ENCODE data around the gene MAJIN. TPM values are rescaled to one million over a fixed set of nuclear protein-coding genes. Genes with fewer than 3 reads are reported as not detected.

Gene MAJIN
- total and polyA plus RNA-seq, 12 donors = not detected

GRCh38 chr11:64916040-64916774 is 55.7 kb downstream of the MAJIN start:
- no peaks in the 10 kb centered on the region for H3K9me3 ChIP-seq
- intact Hi-C loops (cut with DNase I) = loop anchor here in 3 of 10 donors (5.0 kb wide), 2 partner anchors 81 to 96 kb away; partner anchors contain the start of genes ARL2 (in 2 of the 3) and BATF2 (in 1 of the 3)
- H3K27ac ChIP-seq = peak overlapping the region in 9 of 10 donors; percentile 41 to 96 (median 77)
- peak in 1 of 2 donors; percentile 32 for DNase-seq
- no peak for TF ChIP-seq CTCF (IDR thresholded peaks at IDR 0.05)
- H3K27me3 ChIP-seq = no peaks in the 10 kb centered on the region
- peak overlapping the region; percentile 63 to 98 (median 86) for H3K4me3 ChIP-seq
- H3K36me3 ChIP-seq = peaks cover 3 to 34% (median 30%) of the 10 kb centered on the region in 9 donors
- H3K4me1 ChIP-seq = peaks cover 5 to 43% (median 34%) of the 10 kb centered on the region in 9 donors
- ATAC-seq = peak in 2 of 8 donors; percentile 1 to 7
- WGBS, 2 donors = 6 to 9% methylated on average over 23 of the region's 23 CpGs

- no peak for TF ChIP-seq CTCF (IDR thresholded peaks at IDR 0.05)
- intact Hi-C loops (cut with DNase I) = loop anchor here in 3 of 10 donors (5.0 kb wide), 2 partner anchors 82 to 97 kb away; partner anchors contain the start of genes ARL2 (in 2 of the 3) and BATF2 (in 1 of the 3)
- Histone ChIP-seq H3K9me3 (no peaks in the 10 kb centered on the region), H3K4me1 (peaks cover 5 to 43% (median 34%) of the 10 kb centered on the region in 9 donors), H3K27me3 (no peaks in the 10 kb centered on the region), H3K36me3 (peaks cover 3 to 42% (median 38%) of the 10 kb centered on the region in 9 donors), H3K27ac (peak overlapping the region in 5 of 10 donors; percentile 71 to 96 (median 84)), H3K4me3 (peak overlapping the region in 7 of 10 donors; percentile 77 to 98 (median 88))
- no peak for ATAC-seq
- no peak for DNase-seq
- 67 to 74% methylated on average over 7 of the region's 7 CpGs for WGBS, 2 donors
Observed at GRCh38 chr11:64915376-64915887, 56.5 kb downstream of the MAJIN start.

- intact Hi-C loops (cut with DNase I) = no loop called here
- no peak for TF ChIP-seq CTCF (IDR thresholded peaks at IDR 0.05)
- Histone ChIP-seq H3K36me3 (peaks cover 3 to 55% (median 51%) of the 10 kb centered on the region in 9 donors), H3K27me3 (no peaks in the 10 kb centered on the region), H3K27ac (no peak overlapping the region), H3K4me1 (peaks cover 5 to 32% (median 31%) of the 10 kb centered on the region in 9 donors), H3K4me3 (no peak overlapping the region), H3K9me3 (no peaks in the 10 kb centered on the region)
- 94 to 98% methylated on average over 17 of the region's 17 CpGs for WGBS, 2 donors
- DNase-seq = no peak
- ATAC-seq = no peak
Observed at GRCh38 chr11:64914123-64914522, 57.8 kb downstream of the MAJIN start.

- no peak overlapping the region for H3K4me3 ChIP-seq
- H3K4me1 ChIP-seq = peaks cover 5 to 24% (median 22%) of the 10 kb centered on the region in 9 donors
- ATAC-seq (no peak), DNase-seq (no peak)
- intact Hi-C loops (cut with DNase I) = no loop called here
- H3K9me3 ChIP-seq = no peaks in the 10 kb centered on the region
- 92% methylated on average over 18 of the region's 18 CpGs for WGBS, 2 donors
- no peaks in the 10 kb centered on the region for H3K27me3 ChIP-seq
- H3K27ac ChIP-seq = no peak overlapping the region
- no peak for TF ChIP-seq CTCF (IDR thresholded peaks at IDR 0.05)
- peaks cover 3 to 64% (median 59%) of the 10 kb centered on the region in 9 donors for H3K36me3 ChIP-seq
Observed at GRCh38 chr11:64913171-64913727, 58.7 kb downstream of the MAJIN start.

All from heart right ventricle (tissue), 16 donors.